Measurements from ENCODE around the gene CDH9. TPM values are rescaled to one million over a fixed set of nuclear protein-coding genes. Genes with fewer than 3 reads are reported as not detected.

Gene CDH9
- total and polyA plus RNA-seq, 4 donors, result not detected

DNA sequence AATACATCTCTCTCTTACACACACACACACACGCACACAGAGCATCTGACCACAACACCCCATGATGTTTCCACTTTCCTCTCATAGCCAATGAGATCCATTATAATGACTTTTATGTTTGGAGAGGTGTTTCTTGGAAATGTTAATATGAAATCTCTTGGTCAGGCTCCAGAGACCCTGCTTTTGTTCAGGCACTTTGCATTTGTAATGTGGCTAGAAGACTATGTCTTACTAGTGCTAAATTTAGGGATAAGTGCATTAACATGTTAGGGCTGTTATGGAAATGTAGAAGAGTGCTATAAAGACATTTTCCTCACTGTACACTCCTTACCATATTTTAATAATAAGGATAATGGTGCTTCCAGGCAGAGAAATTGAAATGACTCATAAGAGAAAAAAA is 3.8 kb downstream of the CDH9 start:
- 65 to 81% methylated on average over 1 of the region's 1 CpG for WGBS, 2 donors
- Histone ChIP-seq H3K27me3 (ENCODE audit: control insufficient read depth in 3 of 3, insufficient read depth in 3 of 3, low read length in 2 of 3) (no peaks in the 10 kb centered on the region), H3K4me1 (ENCODE audit: control insufficient read depth in 5 of 5, insufficient read depth in 5 of 5, low read length in 5 of 5) (no peaks in the 10 kb centered on the region), H3K27ac (ENCODE audit: low read depth in 1 of 2, low read length in 1 of 2) (no peak overlapping the region), H3K9ac (ENCODE audit: insufficient read depth in 1 of 2, low read length in 2 of 2) (no peak overlapping the region), H3K9me3 (ENCODE audit: control insufficient read depth in 4 of 4, insufficient read depth in 3 of 4, low read length in 3 of 4) (no peaks in the 10 kb centered on the region), H3K36me3 (ENCODE audit: control insufficient read depth in 4 of 4, insufficient read depth in 4 of 4, low read length in 4 of 4) (no peaks in the 10 kb centered on the region), H3K4me3 (no peak overlapping the region)
- no peak for ATAC-seq (ENCODE audit: insufficient read depth, low FRiP score)
- TF ChIP-seq, protein P1, sequence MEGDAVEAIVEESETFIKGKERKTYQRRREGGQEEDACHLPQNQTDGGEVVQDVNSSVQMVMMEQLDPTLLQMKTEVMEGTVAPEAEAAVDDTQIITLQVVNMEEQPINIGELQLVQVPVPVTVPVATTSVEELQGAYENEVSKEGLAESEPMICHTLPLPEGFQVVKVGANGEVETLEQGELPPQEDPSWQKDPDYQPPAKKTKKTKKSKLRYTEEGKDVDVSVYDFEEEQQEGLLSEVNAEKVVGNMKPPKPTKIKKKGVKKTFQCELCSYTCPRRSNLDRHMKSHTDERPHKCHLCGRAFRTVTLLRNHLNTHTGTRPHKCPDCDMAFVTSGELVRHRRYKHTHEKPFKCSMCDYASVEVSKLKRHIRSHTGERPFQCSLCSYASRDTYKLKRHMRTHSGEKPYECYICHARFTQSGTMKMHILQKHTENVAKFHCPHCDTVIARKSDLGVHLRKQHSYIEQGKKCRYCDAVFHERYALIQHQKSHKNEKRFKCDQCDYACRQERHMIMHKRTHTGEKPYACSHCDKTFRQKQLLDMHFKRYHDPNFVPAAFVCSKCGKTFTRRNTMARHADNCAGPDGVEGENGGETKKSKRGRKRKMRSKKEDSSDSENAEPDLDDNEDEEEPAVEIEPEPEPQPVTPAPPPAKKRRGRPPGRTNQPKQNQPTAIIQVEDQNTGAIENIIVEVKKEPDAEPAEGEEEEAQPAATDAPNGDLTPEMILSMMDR (IDR thresholded peaks at IDR 0.05; ENCODE audit: control extremely low read depth, extremely low read depth), result no peak
- no peak for DNase-seq

DNA sequence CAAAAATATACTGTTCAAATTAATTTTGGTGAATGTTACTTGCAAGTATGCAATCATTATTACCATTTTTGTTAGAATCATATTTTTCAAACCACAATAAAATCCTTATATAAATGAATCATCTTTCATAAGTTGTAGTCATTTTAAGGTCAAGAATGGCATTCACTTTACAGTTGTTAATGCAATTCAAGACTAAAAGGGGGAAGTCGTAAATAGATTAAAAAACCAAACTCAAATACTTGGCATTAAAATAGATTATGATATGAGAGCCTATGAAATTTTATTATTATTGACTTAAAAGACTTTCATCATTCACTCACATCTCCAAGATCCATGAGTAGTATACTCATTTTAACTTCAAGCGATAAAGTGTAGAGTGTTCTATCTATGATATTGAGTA is 11.6 kb downstream of the CDH9 start:
- ATAC-seq (ENCODE audit: insufficient read depth, low FRiP score) (no peak), DNase-seq (no peak)
- 93 to 94% methylated on average over 2 of the region's 2 CpGs for WGBS, 2 donors
- H3K27me3 ChIP-seq (ENCODE audit: control insufficient read depth in 3 of 3, insufficient read depth in 3 of 3, low read length in 2 of 3), result no peaks in the 10 kb centered on the region
- TF ChIP-seq, protein P1 (IDR thresholded peaks at IDR 0.05; ENCODE audit: control extremely low read depth, extremely low read depth), result no peak
- no peak overlapping the region for H3K9ac ChIP-seq (ENCODE audit: insufficient read depth in 1 of 2, low read length in 2 of 2)
- H3K27ac ChIP-seq (ENCODE audit: low read depth in 1 of 2, low read length in 1 of 2), result no peak overlapping the region
- no peaks in the 10 kb centered on the region for H3K36me3 ChIP-seq (ENCODE audit: control insufficient read depth in 4 of 4, insufficient read depth in 4 of 4, low read length in 4 of 4)
- peaks cover 0 to 4% (median 0%) of the 10 kb centered on the region in 5 donors for H3K4me1 ChIP-seq (ENCODE audit: control insufficient read depth in 5 of 5, insufficient read depth in 5 of 5, low read length in 5 of 5)
- H3K4me3 ChIP-seq, result no peak overlapping the region
- peaks cover 0 to 2% (median 0%) of the 10 kb centered on the region in 4 donors for H3K9me3 ChIP-seq (ENCODE audit: control insufficient read depth in 4 of 4, insufficient read depth in 3 of 4, low read length in 3 of 4)

DNA sequence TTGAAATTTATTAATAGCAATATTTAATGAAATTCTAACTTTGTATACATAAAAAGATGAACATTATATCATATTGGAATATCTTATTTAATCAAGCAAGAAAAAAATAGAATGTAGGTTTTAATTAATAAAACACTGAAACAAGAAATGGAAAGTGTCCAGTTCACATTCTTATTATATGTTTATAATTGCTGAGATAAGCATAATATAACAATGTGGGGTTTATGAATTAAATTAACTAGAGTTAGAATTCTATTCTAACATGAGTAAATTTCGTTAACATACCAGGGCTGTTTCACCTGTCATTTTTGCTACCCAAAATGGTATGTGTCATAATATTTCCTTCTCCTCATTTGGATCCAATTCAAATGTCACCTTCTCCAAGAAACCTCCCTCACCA is 12.3 kb downstream of the CDH9 start:
- Histone ChIP-seq H3K9ac (ENCODE audit: insufficient read depth in 1 of 2, low read length in 2 of 2) (no peak overlapping the region), H3K27ac (ENCODE audit: low read depth in 1 of 2, low read length in 1 of 2) (no peak overlapping the region), H3K4me3 (no peak overlapping the region), H3K27me3 (ENCODE audit: control insufficient read depth in 3 of 3, insufficient read depth in 3 of 3, low read length in 2 of 3) (no peaks in the 10 kb centered on the region), H3K9me3 (ENCODE audit: control insufficient read depth in 4 of 4, insufficient read depth in 3 of 4, low read length in 3 of 4) (peaks cover 0 to 2% (median 0%) of the 10 kb centered on the region in 4 donors), H3K36me3 (ENCODE audit: control insufficient read depth in 4 of 4, insufficient read depth in 4 of 4, low read length in 4 of 4) (no peaks in the 10 kb centered on the region), H3K4me1 (ENCODE audit: control insufficient read depth in 5 of 5, insufficient read depth in 5 of 5, low read length in 5 of 5) (peaks cover 0 to 4% (median 0%) of the 10 kb centered on the region in 5 donors)
- DNase-seq (no peak), ATAC-seq (ENCODE audit: insufficient read depth, low FRiP score) (no peak)
- TF ChIP-seq, protein P1 (IDR thresholded peaks at IDR 0.05; ENCODE audit: control extremely low read depth, extremely low read depth), result no peak
- WGBS, 2 donors, result 66 to 67% methylated on average over 1 of the region's 1 CpG

DNA sequence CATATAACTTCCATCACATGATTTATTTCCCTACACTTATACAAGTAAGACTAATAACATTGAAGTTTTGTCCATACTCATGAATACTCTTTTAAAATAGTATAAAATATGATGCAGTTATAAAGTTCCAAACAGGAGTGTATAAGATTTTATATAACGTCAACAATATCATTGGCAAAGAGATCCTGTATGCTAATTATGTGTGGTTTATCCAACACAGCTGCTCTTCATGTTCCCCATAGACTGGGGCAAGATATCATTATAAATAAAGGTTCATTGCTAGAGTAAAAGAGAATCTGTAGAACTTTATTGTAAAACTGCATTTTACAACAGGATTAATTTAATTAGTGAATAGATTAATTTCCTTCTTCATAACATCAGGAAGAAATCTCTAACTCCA is 16.9 kb downstream of the CDH9 start:
- H3K4me3 ChIP-seq, result no peak overlapping the region
- no peak overlapping the region for H3K9ac ChIP-seq (ENCODE audit: insufficient read depth in 1 of 2, low read length in 2 of 2)
- no peaks in the 10 kb centered on the region for H3K27me3 ChIP-seq (ENCODE audit: control insufficient read depth in 3 of 3, insufficient read depth in 3 of 3, low read length in 2 of 3)
- H3K9me3 ChIP-seq (ENCODE audit: control insufficient read depth in 4 of 4, insufficient read depth in 3 of 4, low read length in 3 of 4), result peaks cover 0 to 2% (median 0%) of the 10 kb centered on the region in 4 donors
- ATAC-seq (ENCODE audit: insufficient read depth, low FRiP score) (no peak), DNase-seq (peak in 2 of 3 donors; percentile 91)
- no peaks in the 10 kb centered on the region for H3K36me3 ChIP-seq (ENCODE audit: control insufficient read depth in 4 of 4, insufficient read depth in 4 of 4, low read length in 4 of 4)
- H3K4me1 ChIP-seq (ENCODE audit: control insufficient read depth in 5 of 5, insufficient read depth in 5 of 5, low read length in 5 of 5), result peaks cover 0 to 15% (median 0%) of the 10 kb centered on the region in 5 donors
- 61 to 70% methylated on average over 1 of the region's 1 CpG for WGBS, 2 donors
- no peak overlapping the region for H3K27ac ChIP-seq (ENCODE audit: low read depth in 1 of 2, low read length in 1 of 2)
- TF ChIP-seq, protein P1 (IDR thresholded peaks at IDR 0.05; ENCODE audit: control extremely low read depth, extremely low read depth), result no peak
